OCI-LY3 (cell line): ENCODE data around the gene BHLHE40.

Experiments used
- H2AFZ ChIP-seq: fragments of 200-600, 300-600 bp; shearing (Covaris generic); 2 replicates; pipeline ENCODE4 v1.6.0; 2014; ENCODE audit warnings: antibody characterized with exemption, low read depth, low read length
- H3K27ac ChIP-seq: fragments of 200-600, 300-600 bp; sonication (generic); 2 replicates; pipeline ENCODE4 v1.5.1; 2014; ENCODE audit warnings: mild to moderate bottlenecking, low read length, moderate library complexity, mixed read lengths
- H3K27me3 ChIP-seq: fragments of 200-600, 300-600 bp; sonication (generic); 2 replicates; pipeline ENCODE4 v1.6.1; 2014; ENCODE audit warnings: low read depth, low read length, mixed read lengths
- H3K36me3 ChIP-seq: fragments of 200-600, 300-600 bp; sonication (generic); replicated peaks from 2 replicates; pipeline ENCODE3; 2014; ENCODE audit warnings: low read depth, low read length, mixed read lengths
- H3K4me1 ChIP-seq: fragments of 300-600, 200-600 bp; sonication (generic); 2 replicates; pipeline ENCODE4 v1.6.1; 2014; ENCODE audit warnings: low read length, mixed read lengths
- H3K4me2 ChIP-seq: fragments of 200-600, 300-600 bp; sonication (generic); 2 replicates; pipeline ENCODE4 v1.6.1; 2014; ENCODE audit warnings: low read length, mixed read lengths
- H3K4me3 ChIP-seq: fragments of 300-600, 200-600 bp; sonication (generic); 2 replicates; pipeline ENCODE4 v1.5.1; 2014; ENCODE audit warnings: antibody characterized with exemption, mild to moderate bottlenecking, low read length, moderate library complexity
- H3K79me2 ChIP-seq: fragments of 300-600, 200-600 bp; shearing (Covaris generic); 2 replicates; pipeline ENCODE4 v1.6.1; 2014; ENCODE audit warnings: mild to moderate bottlenecking, low read length, mixed read lengths
- H3K9ac ChIP-seq: fragments of 300-600, 200-600 bp; shearing (Covaris generic); 2 replicates; pipeline ENCODE4 v1.6.0; 2014; ENCODE audit warnings: mild to moderate bottlenecking, low read length, moderate library complexity
- H3K9me3 ChIP-seq: fragments of 200-600, 300-600 bp; shearing (Covaris generic); 2 replicates; pipeline ENCODE4 v1.6.1; 2014; ENCODE audit warnings: low read length, mixed read lengths; ENCODE audit not compliant: insufficient read depth
- H4K20me1 ChIP-seq: fragments of 200-600, 300-600 bp; sonication (generic); 2 replicates; pipeline ENCODE4 v1.6.1; 2016; ENCODE audit warnings: low read length, mixed read lengths; ENCODE audit not compliant: insufficient read depth
- CTCF ChIP-seq: fragments of 200-600, 300-600 bp; sonication (generic); IDR thresholded peaks from 2 replicates; pipeline ENCODE4 v1.5.1; 2014; ENCODE audit warnings: antibody characterized with exemption, low read length, low read depth
- EZH2phosphoT487 ChIP-seq: fragments of 200-600 bp; shearing (Covaris generic); IDR thresholded peaks from 2 replicates; pipeline ENCODE4 v1.6.1; 2018; ENCODE audit warnings: antibody characterized with exemption, mixed run types, low read depth

The BHLHE40 gene

GRCh38 chr3:4943549-4943948 lies 35.7 kb upstream of the BHLHE40 start:
- Histone ChIP-seq H4K20me1 (no peaks in the 10 kb centered on the region), H3K27me3 (peaks cover 6% of the 10 kb centered on the region; the same call in 1 of the 2 replicates), H3K27ac (no peak overlapping the region), H3K79me2 (no peaks in the 10 kb centered on the region), H3K4me2 (no peak overlapping the region), H3K9ac (no peak overlapping the region), H2AFZ (no peak overlapping the region), H3K4me3 (no peak overlapping the region), H3K36me3 (no peaks in the 10 kb centered on the region), H3K9me3 (no peaks in the 10 kb centered on the region), H3K4me1 (no peaks in the 10 kb centered on the region)
- TF ChIP-seq EZH2phosphoT487, result no peak
- TF ChIP-seq CTCF, result no peak

GRCh38 chr3:4945324-4945723 lies 33.9 kb upstream of the BHLHE40 start:
- no peaks in the 10 kb centered on the region for H3K79me2 ChIP-seq
- no peak overlapping the region for H3K27ac ChIP-seq
- H3K27me3 ChIP-seq, result peaks cover 12% of the 10 kb centered on the region
- no peaks in the 10 kb centered on the region for H3K36me3 ChIP-seq
- H3K9ac ChIP-seq, result no peak overlapping the region
- no peak overlapping the region for H3K4me3 ChIP-seq
- no peaks in the 10 kb centered on the region for H3K9me3 ChIP-seq
- H3K4me1 ChIP-seq, result no peaks in the 10 kb centered on the region
- TF ChIP-seq EZH2phosphoT487 (no peak), CTCF (no peak)
- H4K20me1 ChIP-seq, result no peaks in the 10 kb centered on the region
- no peak overlapping the region for H2AFZ ChIP-seq
- H3K4me2 ChIP-seq, result no peak overlapping the region

GRCh38 chr3:4947028-4947427 lies 32.2 kb upstream of the BHLHE40 start:
- no peak overlapping the region for H3K4me3 ChIP-seq
- peaks cover 6% of the 10 kb centered on the region; the same call in 1 of the 2 replicates for H3K27me3 ChIP-seq
- no peaks in the 10 kb centered on the region for H4K20me1 ChIP-seq
- no peaks in the 10 kb centered on the region for H3K36me3 ChIP-seq
- TF ChIP-seq CTCF, result no peak
- TF ChIP-seq EZH2phosphoT487, result no peak
- no peak overlapping the region for H3K27ac ChIP-seq
- no peaks in the 10 kb centered on the region for H3K4me1 ChIP-seq
- H3K4me2 ChIP-seq, result no peak overlapping the region
- no peak overlapping the region for H3K9ac ChIP-seq
- no peaks in the 10 kb centered on the region for H3K9me3 ChIP-seq
- H2AFZ ChIP-seq, result no peak overlapping the region
- H3K79me2 ChIP-seq, result no peaks in the 10 kb centered on the region

- no peak overlapping the region for H3K4me2 ChIP-seq
- H3K9ac ChIP-seq, result no peak overlapping the region
- no peaks in the 10 kb centered on the region for H4K20me1 ChIP-seq
- no peak overlapping the region for H3K27ac ChIP-seq
- peaks cover 6% of the 10 kb centered on the region for H3K27me3 ChIP-seq
- no peaks in the 10 kb centered on the region for H3K36me3 ChIP-seq
- H3K9me3 ChIP-seq, result no peaks in the 10 kb centered on the region
- no peaks in the 10 kb centered on the region for H3K4me1 ChIP-seq
- no peak for TF ChIP-seq EZH2phosphoT487
- TF ChIP-seq CTCF, result no peak
- H3K79me2 ChIP-seq, result no peaks in the 10 kb centered on the region
- H3K4me3 ChIP-seq, result no peak overlapping the region
- no peak overlapping the region for H2AFZ ChIP-seq
These were observed 30.8 kb upstream of the BHLHE40 start for GRCh38 chr3:4948395-4948794.
